GM23338 (cell line): ENCODE data around the gene TAL2. TPM values are rescaled to one million over a fixed set of nuclear protein-coding genes. Genes with fewer than 3 reads are reported as not detected.

ENCODE experiments used
- ATAC-seq: fragments of 200-7000 bp; cut with Tn5 transposase; 3 replicates; pipeline ENCODE4 v1.9.1; 2020
- DNase-seq: peaks from one replicate; pipeline ENCODE4 v3.0.0-alpha.2; 2015; ENCODE audit warnings: low spot score
- H2AFZ ChIP-seq: fragments of 200-600 bp; sonication (generic); 2 replicates; pipeline ENCODE4 v1.8.0; 2016; ENCODE audit warnings: antibody characterized with exemption, mild to moderate bottlenecking, moderate library complexity
- H3F3A ChIP-seq: fragments of 200-600 bp; sonication (generic); replicated peaks from 2 replicates; pipeline ENCODE4 v1.8.0; 2017; ENCODE audit warnings: antibody characterized with exemption, mixed run types, low read depth
- H3K27ac ChIP-seq: fragments of 200-600 bp; sonication (generic); 2 replicates; pipeline ENCODE4 v1.6.1; 2016; ENCODE audit warnings: low read depth
- H3K27me3 ChIP-seq: fragments of 200-600 bp; sonication (generic); 2 replicates; pipeline ENCODE4 v1.8.0; 2016; ENCODE audit warnings: mild to moderate bottlenecking, mixed run types, moderate library complexity; ENCODE audit not compliant: insufficient read depth
- H3K36me3 ChIP-seq: fragments of 200-600 bp; sonication (generic); 2 replicates; pipeline ENCODE4 v1.8.0; 2016; ENCODE audit warnings: mild to moderate bottlenecking; ENCODE audit not compliant: insufficient read depth
- H3K4me1 ChIP-seq: fragments of 200-600 bp; sonication (generic); 2 replicates; pipeline ENCODE4 v1.8.0; 2016; ENCODE audit warnings: mild to moderate bottlenecking, moderate library complexity; ENCODE audit not compliant: insufficient read depth
- H3K4me2 ChIP-seq: fragments of 200-600 bp; sonication (generic); 2 replicates; pipeline ENCODE4 v1.7.1; 2017; ENCODE audit warnings: mixed run types
- H3K4me3 ChIP-seq: fragments of 200-600 bp; sonication (generic); 2 replicates; pipeline ENCODE4 v1.6.1; 2016; ENCODE audit warnings: mixed run types
- H3K79me2 ChIP-seq: fragments of 200-600 bp; sonication (generic); replicated peaks from 2 replicates; pipeline ENCODE4 v1.8.0; 2017; ENCODE audit warnings: mild to moderate bottlenecking; ENCODE audit not compliant: insufficient read depth
- H3K9me2 ChIP-seq: fragments of 200-600 bp; sonication (generic); 2 replicates; pipeline ENCODE4 v1.8.0; 2017; ENCODE audit not compliant: insufficient read depth
- H4K20me1 ChIP-seq: fragments of 200-600 bp; sonication (generic); replicated peaks from 2 replicates; pipeline ENCODE4 v1.8.0; 2017; ENCODE audit warnings: mild to moderate bottlenecking; ENCODE audit not compliant: insufficient read depth
- H3K27ac Mint-ChIP-seq: 2 replicates; pipeline ENCODE4 v1.8.0; 2020; ENCODE audit warnings: inconsistent platforms, mild to moderate bottlenecking, moderate library complexity, mixed read lengths
- H3K27me3 Mint-ChIP-seq: 3 replicates; pipeline ENCODE4 v1.8.0; 2022; ENCODE audit warnings: low read depth, mild to moderate bottlenecking, moderate library complexity, mixed read lengths, inconsistent platforms; ENCODE audit not compliant: insufficient read depth, poor library complexity
- H3K36me3 Mint-ChIP-seq: 3 replicates; pipeline ENCODE4 v1.8.0; 2021; ENCODE audit warnings: low read depth, mild to moderate bottlenecking, inconsistent platforms, moderate library complexity, mixed read lengths
- H3K4me1 Mint-ChIP-seq: 3 replicates; pipeline ENCODE4 v1.8.0; 2020; ENCODE audit warnings: mild to moderate bottlenecking, inconsistent platforms, mixed read lengths
- H3K4me3 Mint-ChIP-seq: 3 replicates; pipeline ENCODE4 v1.8.0; 2021; ENCODE audit warnings: moderate library complexity, mild to moderate bottlenecking, inconsistent platforms, mixed read lengths
- H3K9me3 Mint-ChIP-seq: 3 replicates; pipeline ENCODE4 v1.8.0; 2020; ENCODE audit warnings: moderate library complexity, mild to moderate bottlenecking, inconsistent platforms, mixed read lengths
- CREB1 ChIP-seq: fragments of 250-450 bp; sonication (Bioruptor Pico); IDR thresholded peaks from 2 replicates; pipeline ENCODE4 v1.5.0; 2020; ENCODE audit warnings: low read depth, mild to moderate bottlenecking, moderate library complexity
- ETS1 ChIP-seq: IDR thresholded peaks from 2 replicates; pipeline ENCODE4 v1.6.1; 2016; ENCODE audit warnings: antibody characterized with exemption
- EZH2 ChIP-seq: fragments of 200-600 bp; sonication (generic); IDR thresholded peaks from one replicate; pipeline ENCODE4 v1.8.0; 2017; ENCODE audit warnings: antibody characterized with exemption, mild to moderate bottlenecking, low read depth; ENCODE audit not compliant: unreplicated experiment
- JUNB ChIP-seq: IDR thresholded peaks from one replicate; pipeline ENCODE4 v1.6.1; 2016; ENCODE audit warnings: antibody characterized with exemption; ENCODE audit not compliant: unreplicated experiment
- POLR2AphosphoS5 ChIP-seq: IDR thresholded peaks from 2 replicates; pipeline ENCODE4 v1.6.1; 2016; ENCODE audit warnings: antibody characterized with exemption, low read depth
- REST ChIP-seq: IDR thresholded peaks from one replicate; pipeline ENCODE4 v1.6.1; 2018; ENCODE audit warnings: antibody characterized with exemption; ENCODE audit not compliant: unreplicated experiment
- STAT1 ChIP-seq: IDR thresholded peaks from one replicate; pipeline ENCODE4 v1.6.1; 2016; ENCODE audit warnings: antibody characterized with exemption; ENCODE audit not compliant: unreplicated experiment
- ZNF114 ChIP-seq: fragments of 250-450 bp; sonication (Bioruptor Pico); IDR thresholded peaks from 2 replicates; pipeline ENCODE4 v1.5.0; 2020; ENCODE audit warnings: mild to moderate bottlenecking, moderate library complexity
- ZNF331 ChIP-seq: fragments of 250-450 bp; sonication (Bioruptor Pico); IDR thresholded peaks from 2 replicates; pipeline ENCODE4 v1.5.0; 2020; ENCODE audit warnings: low read depth, mild to moderate bottlenecking, moderate library complexity
- ZNF462 ChIP-seq: fragments of 250-450 bp; sonication (Bioruptor Pico); IDR thresholded peaks from 2 replicates; pipeline ENCODE4 v1.5.0; 2020; ENCODE audit warnings: mild to moderate bottlenecking, moderate library complexity
- polyA plus RNA-seq: library from polyadenylated mRNA; unstranded; fragments of >200 nt; fragmentation: Nextera tagmentation; extraction: Ambion mirVana; gene quantifications from 2 replicates; pipeline ENCODE4 v1.2.1, GENCODE V29; 2016
- total RNA-seq: library from RNA; depleted of rRNA; stranded (reverse); fragments of >200 nt; shearing (Covaris generic); gene quantifications from 2 replicates; pipeline ENCODE4 v1.2.3, GENCODE V29; 2014

TAL2 gene
- total and polyA plus RNA-seq, 2 experiments from 2014 or later, result 0.79 TPM; not detected in 1

- TF ChIP-seq REST, result no peak
- no peak for TF ChIP-seq POLR2AphosphoS5
- TF ChIP-seq JUNB, result no peak
- TF ChIP-seq STAT1, result no peak
Measured at GRCh38 chr9:105672711-105673234, 10.5 kb downstream of the TAL2 start (continued).

GRCh38 chr9:105673850-105674387 is 11.7 kb downstream of the TAL2 start:
- Histone ChIP-seq H3K79me2 (no peaks in the 10 kb centered on the region), H3K4me2 (no peak overlapping the region), H3K9me2 (no peaks in the 10 kb centered on the region), H4K20me1 (no peaks in the 10 kb centered on the region), H3K27me3 (no peaks in the 10 kb centered on the region), H3K27ac (no peak overlapping the region), H2AFZ (peak overlapping the region; percentile 53; the same call in 1 of the 2 replicates), H3K36me3 (no peaks in the 10 kb centered on the region), H3K4me3 (no peak overlapping the region), H3F3A (no peaks in the 10 kb centered on the region), H3K4me1 (no peaks in the 10 kb centered on the region)
- peaks cover 3% of the 10 kb centered on the region for H3K27me3 Mint-ChIP-seq
- no peaks in the 10 kb centered on the region for H3K36me3 Mint-ChIP-seq
- peak; percentile 82 for ATAC-seq
- H3K9me3 Mint-ChIP-seq, result no peaks in the 10 kb centered on the region
- H3K4me1 Mint-ChIP-seq, result peaks cover 13% of the 10 kb centered on the region
- H3K27ac Mint-ChIP-seq, result no peak overlapping the region
- DNase-seq, result peak; percentile 45
- no peak overlapping the region for H3K4me3 Mint-ChIP-seq
- TF ChIP-seq REST (no peak), STAT1 (no peak), ZNF462 (CRISPR knock-in tag) (no peak), POLR2AphosphoS5 (no peak), ETS1 (no peak), CREB1 (no peak), EZH2 (no peak), JUNB (no peak), ZNF331 (CRISPR knock-in tag) (no peak), ZNF114 (CRISPR knock-in tag) (no peak)
